Endothelial cell of umbilical vein (primary cell): ENCODE data around the gene SPOPL. TPM values are rescaled to one million over a fixed set of nuclear protein-coding genes. Genes with fewer than 3 reads are reported as not detected.

Experiments used
- BruUV-seq: library from RNA; stranded (reverse); fragments of 400-500 nt; replicated peaks from 2 replicates; lab custom pipeline; 2021; lab: Mats Ljungman, UMichigan
- CTCF ChIA-PET: fragments of 300-600, 350-600 bp; sonication (Branson Sonifier 250); formaldehyde crosslinking; loops from one replicate; lab custom pipeline; 2021; ENCODE audit warnings: antibody characterized with exemption, inconsistent platforms; lab: Charles Lee
- POLR2A ChIA-PET: fragments of 300-600, 350-600 bp; sonication (Branson Sonifier 250); formaldehyde crosslinking; loops from one replicate; lab custom pipeline; 2021; ENCODE audit warnings: antibody characterized with exemption, inconsistent platforms; lab: Charles Lee
- DNase-seq: peaks from one replicate; pipeline ENCODE4 v3.0.0-alpha.2; 2011; ENCODE audit warnings: low read depth, low spot score
- FAIRE-seq: peaks from 2 replicates; lab custom pipeline; 2011; peaks lifted over from hg19 to GRCh38; lab: Jason Lieb, UNC
- H2AFZ ChIP-seq: 2 replicates; pipeline ENCODE4 v1.6.0; 2012; ENCODE audit warnings: low read depth, low read length, control low read depth, inconsistent platforms
- H3K27ac ChIP-seq: 2 replicates; pipeline ENCODE4 v1.5.1; 2011; ENCODE audit warnings: low read depth, mild to moderate bottlenecking, control low read depth, low read length, moderate library complexity; ENCODE audit not compliant: insufficient read depth
- H3K27me3 ChIP-seq, 2 experiments: 2 replicates each; pipeline versions ENCODE4 v1.6.0 to v1.6.1; 2011; ENCODE audit warnings: low read length in 2 of 2, mixed read lengths in 1 of 2; ENCODE audit not compliant: control insufficient read depth in 2 of 2, insufficient read depth in 2 of 2
- H3K36me3 ChIP-seq, 2 experiments: 2 replicates in 1 of 2; 3 replicates in 1 of 2; pipeline ENCODE4 v1.5.1; 2011; ENCODE audit warnings: low read length in 2 of 2, mild to moderate bottlenecking in 1 of 2, moderate library complexity in 1 of 2; ENCODE audit not compliant: control insufficient read depth in 2 of 2, insufficient read depth in 2 of 2; ENCODE audit errors: extremely low read depth in 1 of 2
- H3K4me1 ChIP-seq: 3 replicates; pipeline ENCODE4 v1.5.1; 2011; ENCODE audit warnings: mild to moderate bottlenecking, low read length; ENCODE audit not compliant: control insufficient read depth, insufficient read depth; ENCODE audit errors: extremely low read depth
- H3K4me2 ChIP-seq: 2 replicates; pipeline ENCODE4 v1.6.1; 2011; ENCODE audit warnings: low read length, control low read depth, mixed read lengths; ENCODE audit not compliant: insufficient read depth
- H3K4me3 ChIP-seq, 3 experiments: fragments of 200-600 bp in 1 of 3; sonication (generic), shearing (Covaris generic) in 1 of 3; replicated peaks in 1 of 3; 2 replicates each; pipeline ENCODE4 v1.5.1; 2011 to 2016; ENCODE audit warnings: control low read depth in 3 of 3, low read length in 3 of 3, mild to moderate bottlenecking in 2 of 3, inconsistent platforms in 1 of 3, low read depth in 1 of 3, moderate library complexity in 1 of 3; ENCODE audit not compliant: insufficient read depth in 1 of 3
- H3K79me2 ChIP-seq: 2 replicates; pipeline ENCODE4 v1.6.0; 2012; ENCODE audit warnings: low read length, inconsistent platforms; ENCODE audit not compliant: control insufficient read depth, insufficient read depth
- H3K9ac ChIP-seq: replicated peaks from 2 replicates; pipeline ENCODE3; 2011; ENCODE audit warnings: low read length, control low read depth; ENCODE audit not compliant: insufficient read depth; ENCODE audit errors: extremely low read depth
- H3K9me1 ChIP-seq: replicated peaks from 3 replicates; pipeline ENCODE4 v1.6.0; 2011; ENCODE audit warnings: mild to moderate bottlenecking, low read length; ENCODE audit not compliant: control insufficient read depth, insufficient read depth; ENCODE audit errors: extremely low read depth
- H3K9me3 ChIP-seq: replicated peaks from 2 replicates; pipeline ENCODE4 v1.5.1; 2012; ENCODE audit warnings: low read length, inconsistent platforms; ENCODE audit not compliant: control insufficient read depth, insufficient read depth
- H4K20me1 ChIP-seq: replicated peaks from 2 replicates; pipeline ENCODE3; 2011; ENCODE audit warnings: mild to moderate bottlenecking, low read length; ENCODE audit not compliant: control insufficient read depth, insufficient read depth; ENCODE audit errors: extremely low read depth
- EZH2 ChIP-seq: IDR thresholded peaks from 2 replicates; pipeline ENCODE4 v1.6.1; 2012; ENCODE audit warnings: borderline replicate concordance, low read depth, mild to moderate bottlenecking, moderate library complexity, low read length, inconsistent platforms; ENCODE audit not compliant: severe bottlenecking
- FOS ChIP-seq: IDR thresholded peaks from 2 replicates; pipeline ENCODE4 v1.6.1; 2011; ENCODE audit warnings: mild to moderate bottlenecking, low read length, moderate library complexity, borderline replicate concordance; ENCODE audit not compliant: insufficient read depth
- GATA2 ChIP-seq: IDR thresholded peaks from 2 replicates; pipeline ENCODE4 v1.7.0; 2011; ENCODE audit warnings: low read depth, mild to moderate bottlenecking, moderate library complexity, mixed read lengths, low read length; ENCODE audit not compliant: insufficient read length, insufficient read depth
- JUN ChIP-seq: IDR thresholded peaks from 2 replicates; pipeline ENCODE4 v1.6.1; 2011; ENCODE audit warnings: borderline replicate concordance, low read depth; ENCODE audit not compliant: insufficient read length, insufficient read depth
- MAX ChIP-seq: IDR thresholded peaks from 2 replicates; pipeline ENCODE4 v1.6.1; 2011; ENCODE audit not compliant: insufficient read depth, insufficient read length
- MYC ChIP-seq: IDR thresholded peaks from one replicate; pipeline ENCODE4 v1.6.1; 2011; ENCODE audit warnings: mild to moderate bottlenecking, low read depth, low read length
- POLR2A ChIP-seq: IDR thresholded peaks from 2 replicates; pipeline ENCODE4 v1.6.1; 2012; ENCODE audit warnings: low read depth, mild to moderate bottlenecking, control low read depth, low read length
- POLR2AphosphoS5 ChIP-seq: IDR thresholded peaks from 2 replicates; pipeline ENCODE4 v1.6.1; 2012; ENCODE audit warnings: low read depth, mild to moderate bottlenecking, control low read depth, low read length, moderate library complexity; ENCODE audit not compliant: insufficient read depth
- dilution Hi-C: fragments of 300-500 bp; cut with MboI; formaldehyde crosslinking; loops from one replicate; pipeline ENCODE4 v1.15.0; 2019; ENCODE audit warnings: low sequenced_read_pairs; ENCODE audit not compliant: extremely low pct_ligation_motif_present
- intact Hi-C: fragments of 100-400 bp; cut with micrococcal nuclease; formaldehyde crosslinking; loops from one replicate; pipeline ENCODE4 v1.10.0; 2022
- polyA plus RNA-seq, 4 experiments: library from polyadenylated mRNA; depleted of rRNA in 3 of 4; stranded (reverse) in 3 of 4; unstranded in 1 of 4; fragments of >200 nt; gene quantifications; 2 replicates each; pipeline versions ENCODE4 v1.2.1 to v1.2.3, GENCODE V29; 2011 to 2012; ENCODE audit warnings: missing spikeins in 1 of 4
- total RNA-seq: library from RNA; stranded (reverse); gene quantifications from 2 replicates; pipeline ENCODE4 v1.2.3, GENCODE V29; 2021
- TF ChIP-seq, protein P1 (sequence below), 2 donors: IDR thresholded peaks; 1 replicate in 1 of 2; 2 replicates in 1 of 2; pipeline ENCODE4 v1.5.1; 2011; ENCODE audit warnings: low read length in 2 of 2, mild to moderate bottlenecking in 2 of 2, moderate library complexity in 2 of 2, control low read depth in 1 of 2, inconsistent platforms in 1 of 2, low read depth in 1 of 2; ENCODE audit not compliant: insufficient read depth in 1 of 2; ENCODE audit errors: extremely low read depth in 1 of 2

SPOPL gene
- total and polyA plus RNA-seq, 2 donors (not counting 3 experiments of a cell fraction or from before 2014, with no cell fraction given): 3.1 to 17.4 TPM

GRCh38 chr2:138610201-138610953 is 108.8 kb downstream of the SPOPL start:
- no peaks in the 10 kb centered on the region for H3K79me2 ChIP-seq
- H3K27ac ChIP-seq: no peak overlapping the region
- TF ChIP-seq FOS: no peak
- TF ChIP-seq JUN: no peak
- no peak for TF ChIP-seq MAX
- no peak for TF ChIP-seq GATA2
- no peak for TF ChIP-seq POLR2AphosphoS5
- TF ChIP-seq MYC: no peak
- TF ChIP-seq POLR2A: no peak
- TF ChIP-seq, protein P1, sequence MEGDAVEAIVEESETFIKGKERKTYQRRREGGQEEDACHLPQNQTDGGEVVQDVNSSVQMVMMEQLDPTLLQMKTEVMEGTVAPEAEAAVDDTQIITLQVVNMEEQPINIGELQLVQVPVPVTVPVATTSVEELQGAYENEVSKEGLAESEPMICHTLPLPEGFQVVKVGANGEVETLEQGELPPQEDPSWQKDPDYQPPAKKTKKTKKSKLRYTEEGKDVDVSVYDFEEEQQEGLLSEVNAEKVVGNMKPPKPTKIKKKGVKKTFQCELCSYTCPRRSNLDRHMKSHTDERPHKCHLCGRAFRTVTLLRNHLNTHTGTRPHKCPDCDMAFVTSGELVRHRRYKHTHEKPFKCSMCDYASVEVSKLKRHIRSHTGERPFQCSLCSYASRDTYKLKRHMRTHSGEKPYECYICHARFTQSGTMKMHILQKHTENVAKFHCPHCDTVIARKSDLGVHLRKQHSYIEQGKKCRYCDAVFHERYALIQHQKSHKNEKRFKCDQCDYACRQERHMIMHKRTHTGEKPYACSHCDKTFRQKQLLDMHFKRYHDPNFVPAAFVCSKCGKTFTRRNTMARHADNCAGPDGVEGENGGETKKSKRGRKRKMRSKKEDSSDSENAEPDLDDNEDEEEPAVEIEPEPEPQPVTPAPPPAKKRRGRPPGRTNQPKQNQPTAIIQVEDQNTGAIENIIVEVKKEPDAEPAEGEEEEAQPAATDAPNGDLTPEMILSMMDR (IDR thresholded peaks at IDR 0.05; ENCODE audit: extremely low read depth in 1 of 2, insufficient read depth in 1 of 2, low read depth in 1 of 2, low read length in 2 of 2): no peak
- TF ChIP-seq EZH2: no peak
- ChIA-PET POLR2A (no interaction called here), CTCF (no interaction called here)
- no TSS peak for BruUV-seq
- dilution Hi-C loops (no loop called here), intact Hi-C loops (no loop called here)
- no peak overlapping the region for H2AFZ ChIP-seq
- peaks cover 5% of the 10 kb centered on the region for H3K4me1 ChIP-seq
- H3K36me3 ChIP-seq: no peaks in the 10 kb centered on the region
- no peaks in the 10 kb centered on the region for H3K27me3 ChIP-seq
- H3K9ac ChIP-seq: no peak overlapping the region
- no peaks in the 10 kb centered on the region for H4K20me1 ChIP-seq
- no peak overlapping the region for H3K4me3 ChIP-seq
- no peak for FAIRE-seq
- no peak for DNase-seq
- no peaks in the 10 kb centered on the region for H3K9me1 ChIP-seq
- H3K4me2 ChIP-seq: no peak overlapping the region
- no peaks in the 10 kb centered on the region for H3K9me3 ChIP-seq
